HEK293T (cell line): ENCODE measurements around the gene FAM78A.
A peak's percentile ranks its signal among the peaks of the same experiment; 100 is the strongest.

Experiments used
- CTCF ChIA-PET: fragments of 350-600 bp; formaldehyde crosslinking; extraction: SDS; loops from one replicate; lab custom pipeline; 2021; ENCODE audit warnings: antibody characterized with exemption, inconsistent platforms; lab: Yijun Ruan, JAX
- POLR2A ChIA-PET: fragments of 350-600 bp; formaldehyde crosslinking; extraction: SDS; loops from one replicate; lab custom pipeline; 2020; ENCODE audit warnings: antibody characterized with exemption, inconsistent platforms; lab: Yijun Ruan, JAX
- DNase-seq: peaks from one replicate; pipeline ENCODE4 v3.0.0; 2012; ENCODE audit warnings: mixed read lengths; ENCODE audit errors: extremely low spot score
- ARNT ChIP-seq: fragments of 450-650 bp; IDR thresholded peaks from 2 replicates; pipeline ENCODE4 v1.6.1; 2017; ENCODE audit warnings: mild to moderate bottlenecking
- BHLHE40 ChIP-seq: fragments of 450-650 bp; IDR thresholded peaks from 2 replicates; pipeline ENCODE4 v1.6.1; 2016; ENCODE audit warnings: mild to moderate bottlenecking, moderate library complexity, borderline replicate concordance
- CTBP1 ChIP-seq: fragments of 450-650 bp; IDR thresholded peaks from 2 replicates; pipeline ENCODE4 v1.6.1; 2016; ENCODE audit warnings: borderline replicate concordance
- ELF4 ChIP-seq: fragments of 450-650 bp; IDR thresholded peaks from 2 replicates; pipeline ENCODE4 v1.6.1; 2017; ENCODE audit warnings: antibody characterized with exemption
- FOXA1 ChIP-seq: fragments of 450-650 bp; IDR thresholded peaks from 2 replicates; pipeline ENCODE4 v1.6.1; 2016; ENCODE audit warnings: mild to moderate bottlenecking
- FOXK2 ChIP-seq: fragments of 450-650 bp; IDR thresholded peaks from 2 replicates; pipeline ENCODE4 v1.6.1; 2016; ENCODE audit warnings: mild to moderate bottlenecking
- FOXM1 ChIP-seq: fragments of 450-650 bp; IDR thresholded peaks from 2 replicates; pipeline ENCODE4 v1.6.1; 2017; ENCODE audit warnings: mild to moderate bottlenecking, borderline replicate concordance
- HDGF ChIP-seq: fragments of 450-650 bp; IDR thresholded peaks from 2 replicates; pipeline ENCODE4 v1.6.1; 2017; ENCODE audit warnings: antibody characterized with exemption, borderline replicate concordance
- L3MBTL2 ChIP-seq: fragments of 450-650 bp; conservative IDR thresholded peaks from 2 replicates; pipeline ENCODE4 v1.6.1; 2016; ENCODE audit warnings: mild to moderate bottlenecking
- LEF1 ChIP-seq: fragments of 450-650 bp; IDR thresholded peaks from 2 replicates; pipeline ENCODE4 v1.6.1; 2017; ENCODE audit warnings: mild to moderate bottlenecking, borderline replicate concordance
- NFRKB ChIP-seq: fragments of 450-650 bp; IDR thresholded peaks from 2 replicates; pipeline ENCODE4 v1.6.1; 2016; ENCODE audit warnings: mild to moderate bottlenecking, moderate library complexity
- SP1 ChIP-seq: fragments of 450-650 bp; IDR thresholded peaks from 2 replicates; pipeline ENCODE4 v1.6.1; 2017
- SUZ12 ChIP-seq: fragments of 450-650 bp; IDR thresholded peaks from 2 replicates; pipeline ENCODE4 v1.6.1; 2016; ENCODE audit warnings: mild to moderate bottlenecking
- TARDBP ChIP-seq: fragments of 450-650 bp; IDR thresholded peaks from 2 replicates; pipeline ENCODE4 v1.6.1; 2016
- ZNF384 ChIP-seq: fragments of 450-650 bp; IDR thresholded peaks from 2 replicates; pipeline ENCODE4 v1.6.1; 2016
- TF ChIP-seq, protein P1 (sequence below): fragments of 450-650 bp; IDR thresholded peaks from 2 replicates; pipeline ENCODE4 v1.6.1; 2016

FAM78A gene

GRCh38 chr9:131291795-131292315 lies 15.5 kb upstream of the FAM78A start:
- ChIA-PET CTCF (no interaction called here), POLR2A (no interaction called here)
- DNase-seq = no peak
- no peak for TF ChIP-seq ELF4
- TF ChIP-seq FOXK2 = no peak
- no peak for TF ChIP-seq SUZ12
- TF ChIP-seq, protein P1, sequence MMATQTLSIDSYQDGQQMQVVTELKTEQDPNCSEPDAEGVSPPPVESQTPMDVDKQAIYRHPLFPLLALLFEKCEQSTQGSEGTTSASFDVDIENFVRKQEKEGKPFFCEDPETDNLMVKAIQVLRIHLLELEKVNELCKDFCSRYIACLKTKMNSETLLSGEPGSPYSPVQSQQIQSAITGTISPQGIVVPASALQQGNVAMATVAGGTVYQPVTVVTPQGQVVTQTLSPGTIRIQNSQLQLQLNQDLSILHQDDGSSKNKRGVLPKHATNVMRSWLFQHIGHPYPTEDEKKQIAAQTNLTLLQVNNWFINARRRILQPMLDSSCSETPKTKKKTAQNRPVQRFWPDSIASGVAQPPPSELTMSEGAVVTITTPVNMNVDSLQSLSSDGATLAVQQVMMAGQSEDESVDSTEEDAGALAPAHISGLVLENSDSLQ = no peak
- TF ChIP-seq SP1 = no peak
- no peak for TF ChIP-seq ARNT
- no peak for TF ChIP-seq LEF1
- no peak for TF ChIP-seq ZNF384
- TF ChIP-seq FOXA1 = no peak

- ChIA-PET CTCF (no interaction called here), POLR2A (no interaction called here)
- TF ChIP-seq HDGF (no peak), TARDBP (no peak), CTBP1 (no peak), LEF1 (no peak), FOXK2 (no peak), BHLHE40 (no peak), ARNT (no peak)
- TF ChIP-seq, protein P1 = no peak
- no peak for DNase-seq
Measured at GRCh38 chr9:131290767-131291370, 14.6 kb upstream of the FAM78A start.

DNA sequence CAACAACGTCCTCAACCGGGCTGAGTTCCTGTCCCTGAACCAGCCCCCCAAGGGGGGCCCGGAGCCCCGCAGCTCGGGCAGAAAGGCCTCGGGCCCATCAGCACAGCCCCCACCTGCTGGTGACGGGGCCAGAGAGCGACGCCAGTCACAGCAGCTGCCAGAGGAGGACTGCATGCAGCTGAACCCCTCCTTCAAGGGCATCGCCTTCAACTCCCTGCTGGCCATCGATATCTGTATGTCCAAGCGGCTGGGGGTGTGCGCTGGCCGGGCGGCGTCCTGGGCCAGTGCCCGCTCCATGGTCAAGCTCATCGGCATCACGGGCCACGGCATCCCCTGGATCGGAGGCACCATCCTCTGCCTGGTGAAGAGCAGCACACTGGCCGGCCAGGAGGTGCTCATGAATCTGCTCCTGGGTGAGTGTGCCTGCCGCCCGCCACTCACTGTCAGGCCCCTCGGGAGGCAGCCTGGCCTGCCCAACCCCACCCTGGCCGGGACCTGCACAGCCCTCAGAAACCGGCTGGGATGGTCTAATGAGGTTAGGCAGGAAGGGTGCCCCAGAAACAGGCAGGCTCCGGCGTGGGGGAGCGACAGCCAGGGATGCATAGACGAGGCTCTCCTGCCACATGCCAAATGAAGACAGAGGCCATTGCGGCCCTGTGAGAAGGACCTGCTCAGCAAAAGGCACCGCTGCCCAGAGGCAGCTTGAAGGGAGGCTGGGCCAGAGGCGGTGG lies 13.9 kb upstream of the FAM78A start:
- ChIA-PET CTCF (no interaction called here), POLR2A (no interaction called here)
- no peak for TF ChIP-seq CTBP1
- TF ChIP-seq ARNT = no peak
- no peak for DNase-seq

DNA sequence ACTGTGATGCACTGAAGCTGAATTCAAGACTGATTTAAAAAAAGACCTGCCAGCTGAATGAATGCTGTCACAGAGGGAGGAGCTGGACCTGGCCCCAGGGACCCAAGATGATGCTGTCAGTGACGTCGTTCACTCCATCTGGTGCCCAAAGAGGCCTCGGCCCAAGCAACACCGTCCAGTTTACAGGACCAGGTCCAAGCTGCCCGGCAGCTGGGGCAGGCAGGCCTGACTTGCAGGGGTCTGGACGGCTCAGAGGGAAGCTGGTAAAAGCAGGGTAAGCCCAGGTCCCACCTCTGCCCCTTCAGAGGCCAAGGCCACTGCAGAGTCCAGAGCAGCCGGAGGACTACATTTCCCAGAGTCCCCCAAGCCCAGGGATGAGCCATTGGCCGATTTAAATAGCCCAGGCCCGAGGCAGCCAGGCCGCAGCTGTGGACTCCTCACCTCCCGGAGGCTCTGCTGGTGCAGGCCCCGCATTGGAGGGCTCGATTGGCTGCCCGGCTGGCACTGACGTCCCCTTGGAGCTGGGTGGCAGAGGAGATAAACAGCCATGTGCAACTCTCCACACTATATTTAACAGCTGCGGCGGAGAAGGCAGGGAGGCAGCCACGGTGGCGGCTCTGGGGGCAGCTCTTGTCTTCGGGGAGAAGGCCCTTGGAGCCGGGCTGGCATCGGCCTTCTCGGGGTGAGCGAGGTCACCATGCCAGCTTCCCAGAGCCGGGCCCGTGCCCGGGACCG lies 13.2 kb upstream of the FAM78A start, which contains the start of gene PLPP7:
TSS of gene PLPP7 (plus strand) at position 423 of the 735 bp plus-strand sequence. CDS start at position 698, 275 bp downstream.
- POLR2A ChIA-PET = no interaction called here
- CTCF ChIA-PET = no interaction called here
- DNase-seq = peak; percentile 69
- TF ChIP-seq ARNT = no peak
- TF ChIP-seq FOXK2 = no peak
- TF ChIP-seq LEF1 = no peak
- TF ChIP-seq ELF4 = no peak
- no peak for TF ChIP-seq SP1
- TF ChIP-seq, protein P1 = no peak
- TF ChIP-seq HDGF = no peak
- no peak for TF ChIP-seq SUZ12
- TF ChIP-seq ZNF384 = no peak
- TF ChIP-seq NFRKB = no peak
- TF ChIP-seq BHLHE40 = no peak
- no peak for TF ChIP-seq FOXM1
- TF ChIP-seq FOXA1 = no peak
- TF ChIP-seq L3MBTL2 = no peak
- no peak for TF ChIP-seq CTBP1
- TF ChIP-seq TARDBP = no peak

GRCh38 chr9:131288217-131288616 lies 11.9 kb upstream of the FAM78A start:
- ChIA-PET CTCF (no interaction called here), POLR2A (no interaction called here)
- no peak for TF ChIP-seq FOXM1
- TF ChIP-seq CTBP1 = no peak
- TF ChIP-seq L3MBTL2 = no peak
- no peak for TF ChIP-seq TARDBP
- TF ChIP-seq FOXK2 = no peak
- no peak for TF ChIP-seq ARNT
- no peak for TF ChIP-seq FOXA1
- no peak for TF ChIP-seq BHLHE40
- no peak for TF ChIP-seq SP1
- no peak for TF ChIP-seq ZNF384
- no peak for TF ChIP-seq SUZ12
- TF ChIP-seq HDGF = no peak
- TF ChIP-seq LEF1 = no peak
- no peak for TF ChIP-seq NFRKB
- DNase-seq = no peak

DNA sequence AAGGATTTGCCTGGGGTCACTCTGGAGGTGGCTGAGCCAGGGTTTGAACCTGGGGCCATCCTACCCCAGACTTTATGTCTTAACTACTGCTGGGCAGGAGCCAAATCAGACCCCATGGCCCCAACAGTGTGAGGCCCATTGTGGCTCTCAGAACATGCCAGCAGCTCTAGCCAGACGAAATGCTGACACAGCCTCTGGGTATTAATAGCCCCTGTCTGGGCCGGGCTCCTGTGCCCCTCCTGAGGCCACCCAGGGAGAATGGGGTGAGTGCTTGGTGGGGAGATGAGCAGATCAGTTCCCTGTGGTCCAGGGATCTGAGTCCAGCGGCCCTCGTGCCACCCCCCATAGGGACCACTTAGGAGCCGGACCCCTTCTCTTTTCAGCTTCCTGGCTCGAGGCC lies 11.0 kb upstream of the FAM78A start:
- ChIA-PET POLR2A (interaction anchor here (1.3 kb wide), 1 partner anchor 8 kb away, joined by 3 read pairs; no protein-coding TSS in a partner anchor), CTCF (no interaction called here)
- no peak for TF ChIP-seq FOXK2
- TF ChIP-seq TARDBP = no peak
- no peak for TF ChIP-seq SUZ12
- TF ChIP-seq ELF4 = no peak
- no peak for TF ChIP-seq FOXM1
- TF ChIP-seq L3MBTL2 = no peak
- no peak for TF ChIP-seq BHLHE40
- no peak for TF ChIP-seq SP1
- TF ChIP-seq ZNF384 = no peak
- no peak for TF ChIP-seq LEF1
- no peak for TF ChIP-seq CTBP1
- TF ChIP-seq FOXA1 = no peak
- no peak for TF ChIP-seq ARNT
- TF ChIP-seq, protein P1 = no peak
- no peak for TF ChIP-seq HDGF
- no peak for TF ChIP-seq NFRKB
- no peak for DNase-seq
